Measurements from ENCODE around the gene EIF3B. TPM values are rescaled to one million over a fixed set of nuclear protein-coding genes. Genes with fewer than 3 reads are reported as not detected.

Gene EIF3B
- total RNA-seq, 1 experiment from 2014 or later: 290 TPM

DNA sequence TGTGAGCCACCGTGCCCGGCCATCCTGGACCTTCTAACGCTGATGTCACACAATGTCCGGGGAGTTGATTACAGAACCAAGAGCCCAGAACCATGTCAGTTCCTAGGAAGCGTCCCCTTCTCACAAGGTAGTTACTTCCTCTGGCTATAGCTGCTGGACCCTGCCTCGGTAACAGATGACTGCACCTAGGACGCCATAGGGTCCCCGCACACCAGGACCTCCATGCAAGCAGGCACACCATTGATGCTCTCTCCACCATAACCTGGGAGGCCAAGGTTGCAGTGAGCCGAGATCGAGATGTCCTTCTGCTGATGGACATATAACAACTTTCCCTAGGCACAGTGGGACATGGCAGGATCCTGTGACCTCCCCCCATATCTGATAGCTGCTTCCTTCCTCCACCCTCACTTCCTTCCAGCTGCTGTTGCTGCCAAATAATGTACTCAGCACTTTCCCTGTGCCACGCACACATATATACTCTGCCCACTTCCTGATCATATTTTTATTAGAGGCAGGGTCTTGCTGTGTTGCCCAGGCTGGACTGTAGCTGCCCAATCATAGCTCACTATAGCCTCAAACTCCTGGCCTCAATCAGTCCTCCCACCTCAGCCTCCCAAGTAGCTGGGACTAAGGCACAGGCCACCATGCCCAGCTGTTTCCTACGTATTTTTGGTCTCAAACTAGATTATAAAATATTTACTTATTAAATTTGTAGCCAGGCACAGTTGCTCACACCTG, 36.9 kb upstream of the EIF3B start:
- Mint-ChIP-seq H3K36me3 (ENCODE audit: insufficient read depth, unreplicated experiment) (no peaks in the 10 kb centered on the region), H3K27me3 (ENCODE audit: insufficient read depth, unreplicated experiment) (no peaks in the 10 kb centered on the region), H3K9me3 (ENCODE audit: unreplicated experiment) (no peaks in the 10 kb centered on the region), H3K27ac (ENCODE audit: low read depth, unreplicated experiment) (no peak overlapping the region), H3K4me3 (ENCODE audit: unreplicated experiment) (no peak overlapping the region), H3K4me1 (ENCODE audit: insufficient read depth, unreplicated experiment) (peaks cover 4% of the 10 kb centered on the region)
- TF ChIP-seq, protein P1, sequence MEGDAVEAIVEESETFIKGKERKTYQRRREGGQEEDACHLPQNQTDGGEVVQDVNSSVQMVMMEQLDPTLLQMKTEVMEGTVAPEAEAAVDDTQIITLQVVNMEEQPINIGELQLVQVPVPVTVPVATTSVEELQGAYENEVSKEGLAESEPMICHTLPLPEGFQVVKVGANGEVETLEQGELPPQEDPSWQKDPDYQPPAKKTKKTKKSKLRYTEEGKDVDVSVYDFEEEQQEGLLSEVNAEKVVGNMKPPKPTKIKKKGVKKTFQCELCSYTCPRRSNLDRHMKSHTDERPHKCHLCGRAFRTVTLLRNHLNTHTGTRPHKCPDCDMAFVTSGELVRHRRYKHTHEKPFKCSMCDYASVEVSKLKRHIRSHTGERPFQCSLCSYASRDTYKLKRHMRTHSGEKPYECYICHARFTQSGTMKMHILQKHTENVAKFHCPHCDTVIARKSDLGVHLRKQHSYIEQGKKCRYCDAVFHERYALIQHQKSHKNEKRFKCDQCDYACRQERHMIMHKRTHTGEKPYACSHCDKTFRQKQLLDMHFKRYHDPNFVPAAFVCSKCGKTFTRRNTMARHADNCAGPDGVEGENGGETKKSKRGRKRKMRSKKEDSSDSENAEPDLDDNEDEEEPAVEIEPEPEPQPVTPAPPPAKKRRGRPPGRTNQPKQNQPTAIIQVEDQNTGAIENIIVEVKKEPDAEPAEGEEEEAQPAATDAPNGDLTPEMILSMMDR (IDR thresholded peaks at IDR 0.05; ENCODE audit: unreplicated experiment): no peak
- ChIA-PET CTCF (interaction anchor here (0.6 to 0.7 kb wide), 2 partner anchors 19 to 30 kb away, joined by 3 to 4 read pairs; no protein-coding TSS in a partner anchor), POLR2A (interaction anchor here (1.3 kb wide), 1 partner anchor 36 kb away, joined by 3 read pairs; the partner anchor contains the start of gene EIF3B)
- no peak for DNase-seq (ENCODE audit: unreplicated experiment)
- intact Hi-C loops (cut with micrococcal nuclease): no loop called here
- BruUV-seq (replicated peaks): no TSS peak

DNA sequence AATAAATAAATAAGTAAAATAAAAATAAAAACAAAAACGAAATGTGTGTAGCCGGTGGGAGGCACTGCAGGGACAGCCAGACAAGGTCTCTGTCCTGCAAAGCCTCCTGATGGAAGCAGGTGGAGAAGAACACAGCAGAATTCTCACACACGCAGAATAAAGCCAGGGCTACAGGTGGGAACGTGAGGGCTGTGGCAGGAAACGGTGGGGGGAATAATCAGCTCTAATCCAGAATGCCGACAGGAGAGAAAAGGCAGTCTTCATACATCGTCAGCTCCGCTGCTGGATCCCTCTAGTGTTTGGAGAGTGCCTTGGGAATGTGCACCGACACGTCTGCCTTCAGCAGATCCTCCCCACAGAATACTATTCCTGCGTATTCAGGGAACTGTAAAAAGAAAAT, 33.6 kb upstream of the EIF3B start:
- TF ChIP-seq, protein P1 (IDR thresholded peaks at IDR 0.05; ENCODE audit: unreplicated experiment): no peak
- Mint-ChIP-seq H3K9me3 (ENCODE audit: unreplicated experiment) (no peaks in the 10 kb centered on the region), H3K27me3 (ENCODE audit: insufficient read depth, unreplicated experiment) (no peaks in the 10 kb centered on the region), H3K36me3 (ENCODE audit: insufficient read depth, unreplicated experiment) (no peaks in the 10 kb centered on the region), H3K4me3 (ENCODE audit: unreplicated experiment) (no peak overlapping the region), H3K27ac (ENCODE audit: low read depth, unreplicated experiment) (no peak overlapping the region), H3K4me1 (ENCODE audit: insufficient read depth, unreplicated experiment) (no peaks in the 10 kb centered on the region)
- DNase-seq (ENCODE audit: unreplicated experiment): no peak
- CTCF ChIA-PET: interaction anchor here (0.6 kb wide), 2 partner anchors 19 to 737 kb away, joined by 3 to 4 read pairs; no protein-coding TSS in a partner anchor
- BruUV-seq (replicated peaks): no TSS peak
- intact Hi-C loops (cut with micrococcal nuclease): no loop called here
- POLR2A ChIA-PET: no interaction called here

DNA sequence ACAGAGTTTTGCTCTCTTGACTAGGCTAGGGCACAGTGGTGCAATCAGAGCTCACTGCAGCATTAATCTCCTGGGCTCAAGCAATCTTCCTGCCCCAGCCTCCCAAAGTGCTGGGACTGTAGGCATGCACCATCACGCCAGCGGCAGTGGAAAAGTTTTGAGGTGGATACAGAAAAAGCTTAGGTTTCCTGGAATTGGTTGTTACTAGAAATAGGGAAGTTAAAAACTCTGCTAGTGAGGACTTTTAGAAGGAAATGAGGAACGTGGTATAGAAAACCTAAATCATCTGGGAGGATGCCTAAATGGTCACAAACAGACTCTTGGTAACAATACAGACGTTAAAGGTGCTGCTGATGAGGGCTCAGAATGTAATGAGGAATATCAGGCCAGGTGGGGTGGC, 29.5 kb upstream of the EIF3B start:
- Mint-ChIP-seq H3K36me3 (ENCODE audit: insufficient read depth, unreplicated experiment) (no peaks in the 10 kb centered on the region), H3K9me3 (ENCODE audit: unreplicated experiment) (no peaks in the 10 kb centered on the region), H3K27ac (ENCODE audit: low read depth, unreplicated experiment) (no peak overlapping the region), H3K27me3 (ENCODE audit: insufficient read depth, unreplicated experiment) (no peaks in the 10 kb centered on the region), H3K4me1 (ENCODE audit: insufficient read depth, unreplicated experiment) (no peaks in the 10 kb centered on the region), H3K4me3 (ENCODE audit: unreplicated experiment) (no peak overlapping the region)
- TF ChIP-seq, protein P1 (IDR thresholded peaks at IDR 0.05; ENCODE audit: unreplicated experiment): no peak
- no TSS peak for BruUV-seq (replicated peaks)
- intact Hi-C loops (cut with micrococcal nuclease): no loop called here
- ChIA-PET POLR2A (interaction anchor here (0.6 kb wide), 1 partner anchor 12 kb away, joined by 3 read pairs; no protein-coding TSS in a partner anchor), CTCF (interaction anchor here (0.7 kb wide), 1 partner anchor 123 kb away, joined by 4 read pairs; no protein-coding TSS in a partner anchor)
- DNase-seq (ENCODE audit: unreplicated experiment): no peak

- CTCF ChIA-PET: interaction anchor here (0.7 kb wide), 1 partner anchor 1133 kb away, joined by 3 read pairs; no protein-coding TSS in a partner anchor
- H3K36me3 Mint-ChIP-seq (ENCODE audit: insufficient read depth, unreplicated experiment): no peaks in the 10 kb centered on the region
- H3K27me3 Mint-ChIP-seq (ENCODE audit: insufficient read depth, unreplicated experiment): no peaks in the 10 kb centered on the region
- no peak for DNase-seq (ENCODE audit: unreplicated experiment)
- BruUV-seq (replicated peaks): no TSS peak
- TF ChIP-seq, protein P1 (IDR thresholded peaks at IDR 0.05; ENCODE audit: unreplicated experiment): no peak
- H3K4me1 Mint-ChIP-seq (ENCODE audit: insufficient read depth, unreplicated experiment): no peaks in the 10 kb centered on the region
- POLR2A ChIA-PET: no interaction called here
- H3K27ac Mint-ChIP-seq (ENCODE audit: low read depth, unreplicated experiment): no peak overlapping the region
- intact Hi-C loops (cut with micrococcal nuclease): no loop called here
- H3K9me3 Mint-ChIP-seq (ENCODE audit: unreplicated experiment): no peaks in the 10 kb centered on the region
- no peak overlapping the region for H3K4me3 Mint-ChIP-seq (ENCODE audit: unreplicated experiment)
Observed at GRCh38 chr7:2326951-2327350, 27.7 kb upstream of the EIF3B start.

Measured in MCF 10A (cell line).